H9 (cell line): ENCODE data around the gene BARD1. TPM values are rescaled to one million over a fixed set of nuclear protein-coding genes. Genes with fewer than 3 reads are reported as not detected.

Source experiments
- DNase-seq: peaks from one replicate; pipeline ENCODE4 v3.0.0-alpha.2; 2017
- H2AFZ ChIP-seq: one replicate; pipeline ENCODE4 v1.6.1; 2013; ENCODE audit warnings: mild to moderate bottlenecking, low read length, control low read depth, moderate library complexity
- H2AK5ac ChIP-seq: 2 replicates; pipeline ENCODE4 v1.6.1; 2013; ENCODE audit warnings: low read length, control low read depth, mixed read lengths; ENCODE audit not compliant: insufficient read length
- H2BK120ac ChIP-seq: one replicate; pipeline ENCODE4 v1.6.1; 2013; ENCODE audit warnings: low read depth, mild to moderate bottlenecking, low read length, control low read depth, inconsistent platforms; ENCODE audit not compliant: poor library complexity, severe bottlenecking
- H2BK12ac ChIP-seq: 2 replicates; pipeline ENCODE4 v1.6.1; 2013; ENCODE audit warnings: low read length, control low read depth, mixed read lengths, low read depth; ENCODE audit not compliant: insufficient read length
- H2BK15ac ChIP-seq: 2 replicates; pipeline ENCODE4 v1.6.1; 2013; ENCODE audit warnings: low read depth, low read length, control low read depth
- H2BK20ac ChIP-seq: one replicate; pipeline ENCODE4 v1.6.1; 2013; ENCODE audit warnings: low read depth, mild to moderate bottlenecking, low read length, control low read depth, inconsistent platforms; ENCODE audit not compliant: poor library complexity, severe bottlenecking
- H2BK5ac ChIP-seq: 2 replicates; pipeline ENCODE4 v1.6.1; 2013; ENCODE audit warnings: low read length, control low read depth, mixed read lengths; ENCODE audit not compliant: insufficient read length
- H3K14ac ChIP-seq: 2 replicates; pipeline ENCODE4 v1.6.1; 2013; ENCODE audit warnings: low read length, control low read depth; ENCODE audit not compliant: insufficient read depth
- H3K18ac ChIP-seq: 2 replicates; pipeline ENCODE4 v1.6.1; 2013; ENCODE audit warnings: low read depth, mild to moderate bottlenecking, mixed read lengths, low read length, control low read depth; ENCODE audit not compliant: insufficient read length
- H3K23ac ChIP-seq: 2 replicates; pipeline ENCODE4 v1.6.1; 2013; ENCODE audit warnings: low read length, control low read depth, mixed read lengths, low read depth; ENCODE audit not compliant: insufficient read length
- H3K23me2 ChIP-seq: 2 replicates; pipeline ENCODE4 v1.6.1; 2013; ENCODE audit warnings: low read depth, mild to moderate bottlenecking, mixed read lengths, low read length, control low read depth; ENCODE audit not compliant: insufficient read length, poor library complexity, severe bottlenecking
- H3K27ac ChIP-seq: 2 replicates; pipeline ENCODE4 v1.5.1; 2013; ENCODE audit warnings: low read length, control low read depth, mixed read lengths, low read depth; ENCODE audit not compliant: insufficient read length
- H3K27me3 ChIP-seq: 2 replicates; pipeline ENCODE4 v1.6.1; 2013; ENCODE audit warnings: low read length, control low read depth, inconsistent platforms; ENCODE audit not compliant: insufficient read depth
- H3K4ac ChIP-seq: 2 replicates; pipeline ENCODE4 v1.6.1; 2013; ENCODE audit warnings: low read depth, mild to moderate bottlenecking, control low read depth, inconsistent platforms, low read length, moderate library complexity
- H3K4me1 ChIP-seq: 2 replicates; pipeline ENCODE4 v1.6.1; 2013; ENCODE audit warnings: low read length, control low read depth, inconsistent platforms; ENCODE audit not compliant: insufficient read depth
- H3K4me2 ChIP-seq: 2 replicates; pipeline ENCODE4 v1.6.1; 2013; ENCODE audit warnings: low read length, control low read depth, mixed read lengths; ENCODE audit not compliant: insufficient read length, insufficient read depth
- H3K56ac ChIP-seq: 2 replicates; pipeline ENCODE4 v1.6.1; 2013; ENCODE audit warnings: low read depth, mild to moderate bottlenecking, mixed read lengths, low read length, control low read depth; ENCODE audit not compliant: insufficient read length
- H3K79me1 ChIP-seq: 2 replicates; pipeline ENCODE4 v1.6.1; 2013; ENCODE audit warnings: low read depth, mild to moderate bottlenecking, moderate library complexity, low read length, control low read depth, inconsistent platforms; ENCODE audit not compliant: insufficient read depth, poor library complexity, severe bottlenecking
- H3K79me2 ChIP-seq: 2 replicates; pipeline ENCODE4 v1.6.1; 2013; ENCODE audit warnings: low read length, control low read depth, inconsistent platforms; ENCODE audit not compliant: insufficient read depth
- H3K9ac ChIP-seq: 2 replicates; pipeline ENCODE4 v1.6.1; 2013; ENCODE audit warnings: low read length, control low read depth, mixed read lengths; ENCODE audit not compliant: insufficient read length; ENCODE audit errors: extremely low read depth
- H3K9me3 ChIP-seq: one replicate; pipeline ENCODE4 v1.6.1; 2013; ENCODE audit warnings: low read depth, low read length, inconsistent platforms; ENCODE audit not compliant: control insufficient read depth
- H3T11ph ChIP-seq: one replicate; pipeline ENCODE4 v1.6.1; 2013; ENCODE audit warnings: mild to moderate bottlenecking, low read length, control low read depth, inconsistent platforms
- H4K20me1 ChIP-seq: one replicate; pipeline ENCODE4 v1.6.1; 2013; ENCODE audit not compliant: control insufficient read depth, insufficient read length, insufficient read depth
- H4K5ac ChIP-seq: 2 replicates; pipeline ENCODE4 v1.6.1; 2013; ENCODE audit warnings: low read depth, mild to moderate bottlenecking, mixed read lengths, low read length, control low read depth; ENCODE audit not compliant: insufficient read length
- H4K8ac ChIP-seq: replicated peaks from 2 replicates; pipeline ENCODE4 v1.6.1; 2013; ENCODE audit warnings: low read length, control low read depth, mixed read lengths, low read depth; ENCODE audit not compliant: insufficient read length
- H4K91ac ChIP-seq: 2 replicates; pipeline ENCODE4 v1.6.1; 2013; ENCODE audit warnings: low read depth, mild to moderate bottlenecking, moderate library complexity, mixed read lengths, low read length, control low read depth; ENCODE audit not compliant: insufficient read length
- H3K27ac Mint-ChIP-seq, 3 experiments: 2 replicates in 2 of 3; 3 replicates in 1 of 3; pipeline ENCODE4 v1.8.0; 2020 to 2021; ENCODE audit warnings: mixed read lengths in 3 of 3, mild to moderate bottlenecking in 1 of 3, moderate library complexity in 1 of 3
- H3K27me3 Mint-ChIP-seq: 2 replicates; pipeline ENCODE4 v1.8.0; 2021; ENCODE audit warnings: low read depth, mild to moderate bottlenecking, moderate library complexity, mixed read lengths
- H3K36me3 Mint-ChIP-seq, 3 experiments: 2 replicates in 2 of 3; 3 replicates in 1 of 3; pipeline ENCODE4 v1.8.0; 2020 to 2021; ENCODE audit warnings: low read depth in 3 of 3, mixed read lengths in 3 of 3; ENCODE audit not compliant: insufficient read depth in 1 of 3
- H3K4me1 Mint-ChIP-seq, 2 experiments: 2 replicates each; pipeline ENCODE4 v1.8.0; 2020; ENCODE audit warnings: mixed read lengths in 2 of 2
- H3K4me3 Mint-ChIP-seq, 2 experiments: 2 replicates in 1 of 2; 3 replicates in 1 of 2; pipeline ENCODE4 v1.8.0; 2020 to 2021; ENCODE audit warnings: mild to moderate bottlenecking in 2 of 2, mixed read lengths in 2 of 2, moderate library complexity in 1 of 2
- H3K9me3 Mint-ChIP-seq, 2 experiments: 2 replicates in 1 of 2; 3 replicates in 1 of 2; pipeline ENCODE4 v1.8.0; 2020; ENCODE audit warnings: mild to moderate bottlenecking in 2 of 2, mixed read lengths in 2 of 2, moderate library complexity in 1 of 2
- CTCF ChIP-seq: fragments of 200-600 bp; sonication (generic); conservative IDR thresholded peaks from 3 replicates; pipeline ENCODE4 v1.8.0; 2021; ENCODE audit warnings: antibody characterized with exemption, mild to moderate bottlenecking
- WGBS: extraction: QIAGEN DNeasy Blood & Tissue Kit; methylation state at CpG from one replicate; pipeline ENCODE4 v1.1.7; 2013; ENCODE audit warnings: missing lambda C conversion rate, low lambda C conversion rate, mixed read lengths; ENCODE audit not compliant: insufficient read length; ENCODE audit errors: extremely low coverage; 5-methylcytosine and 5-hydroxymethylcytosine counted together
- total RNA-seq: library from RNA; stranded (reverse); gene quantifications from 2 replicates; pipeline ENCODE4 v1.2.1, GENCODE V29; 2021

The BARD1 gene
- total RNA-seq, 1 experiment from 2014 or later = 30.6 TPM

- Histone ChIP-seq H3K14ac (no peak overlapping the region; the same call in 1 of the 2 replicates), H3K79me1 (peaks cover 5% of the 10 kb centered on the region), H2BK15ac (no peak overlapping the region), H3K4me1 (peaks cover 12% of the 10 kb centered on the region; the same call in 1 of the 2 replicates), H3K23me2 (peaks cover 5% of the 10 kb centered on the region), H2BK120ac (no peak overlapping the region), H4K5ac (peak overlapping the region; percentile 22), H3K4ac (no peak overlapping the region), H2AFZ (no peak overlapping the region), H2BK5ac (no peak overlapping the region), H4K8ac (no peak overlapping the region), H3K4me2 (peak overlapping the region; percentile 45), H3K18ac (peak overlapping the region; percentile 49), H3K9me3 (no peaks in the 10 kb centered on the region), H2BK20ac (no peak overlapping the region), H4K20me1 (no peaks in the 10 kb centered on the region), H2BK12ac (peak overlapping the region; percentile 64), H3K23ac (no peak overlapping the region), H3K56ac (no peak overlapping the region), H2AK5ac (no peak overlapping the region), H3K27me3 (no peaks in the 10 kb centered on the region; the same call in 1 of the 2 replicates), H3T11ph (no peak overlapping the region), H3K27ac (no peak overlapping the region), H4K91ac (no peak overlapping the region), H3K79me2 (peaks cover 11% of the 10 kb centered on the region; the same call in 1 of the 2 replicates), H3K9ac (peak overlapping the region; percentile 59)
- DNase-seq = peak; percentile 31
- no peak for TF ChIP-seq CTCF
- Mint-ChIP-seq H3K36me3 (peaks cover 0 to 7% (median 7%) of the 10 kb centered on the region in 3 experiments; a peak in 4 of 7 replicates), H3K4me1 (peaks cover 37 to 38% of the 10 kb centered on the region in 2 experiments), H3K27me3 (peaks cover 10% of the 10 kb centered on the region), H3K9me3 (peaks cover 0 to 2% of the 10 kb centered on the region in 2 experiments; a peak in 1 of 5 replicates), H3K27ac (peak overlapping the region in 2 of 3 experiments; percentile 7 to 21; a peak in 4 of 7 replicates), H3K4me3 (peak overlapping the region; percentile 75 to 97)
- no CpG with 5 or more reads among the region's 14 CpGs for WGBS
These were observed 1.2 kb upstream of the BARD1 start for GRCh38 chr2:214810671-214811070.
